H9 (cell line): ENCODE measurements around the gene FMO2. TPM values are rescaled to one million over a fixed set of nuclear protein-coding genes. Genes with fewer than 3 reads are reported as not detected.
A peak's percentile ranks its signal among the peaks of the same experiment; 100 is the strongest.

ENCODE experiments used
- DNase-seq: peaks from one replicate; pipeline ENCODE4 v3.0.0-alpha.2; 2017
- H2AFZ ChIP-seq: one replicate; pipeline ENCODE4 v1.6.1; 2013; ENCODE audit warnings: mild to moderate bottlenecking, low read length, control low read depth, moderate library complexity
- H2AK5ac ChIP-seq: 2 replicates; pipeline ENCODE4 v1.6.1; 2013; ENCODE audit warnings: low read length, control low read depth, mixed read lengths; ENCODE audit not compliant: insufficient read length
- H2BK120ac ChIP-seq: one replicate; pipeline ENCODE4 v1.6.1; 2013; ENCODE audit warnings: low read depth, mild to moderate bottlenecking, low read length, control low read depth, inconsistent platforms; ENCODE audit not compliant: poor library complexity, severe bottlenecking
- H2BK12ac ChIP-seq: 2 replicates; pipeline ENCODE4 v1.6.1; 2013; ENCODE audit warnings: low read length, control low read depth, mixed read lengths, low read depth; ENCODE audit not compliant: insufficient read length
- H2BK15ac ChIP-seq: 2 replicates; pipeline ENCODE4 v1.6.1; 2013; ENCODE audit warnings: low read depth, low read length, control low read depth
- H2BK20ac ChIP-seq: one replicate; pipeline ENCODE4 v1.6.1; 2013; ENCODE audit warnings: low read depth, mild to moderate bottlenecking, low read length, control low read depth, inconsistent platforms; ENCODE audit not compliant: poor library complexity, severe bottlenecking
- H2BK5ac ChIP-seq: 2 replicates; pipeline ENCODE4 v1.6.1; 2013; ENCODE audit warnings: low read length, control low read depth, mixed read lengths; ENCODE audit not compliant: insufficient read length
- H3K14ac ChIP-seq: 2 replicates; pipeline ENCODE4 v1.6.1; 2013; ENCODE audit warnings: low read length, control low read depth; ENCODE audit not compliant: insufficient read depth
- H3K18ac ChIP-seq: 2 replicates; pipeline ENCODE4 v1.6.1; 2013; ENCODE audit warnings: low read depth, mild to moderate bottlenecking, mixed read lengths, low read length, control low read depth; ENCODE audit not compliant: insufficient read length
- H3K23ac ChIP-seq: 2 replicates; pipeline ENCODE4 v1.6.1; 2013; ENCODE audit warnings: low read length, control low read depth, mixed read lengths, low read depth; ENCODE audit not compliant: insufficient read length
- H3K23me2 ChIP-seq: 2 replicates; pipeline ENCODE4 v1.6.1; 2013; ENCODE audit warnings: low read depth, mild to moderate bottlenecking, mixed read lengths, low read length, control low read depth; ENCODE audit not compliant: insufficient read length, poor library complexity, severe bottlenecking
- H3K27ac ChIP-seq: 2 replicates; pipeline ENCODE4 v1.5.1; 2013; ENCODE audit warnings: low read length, control low read depth, mixed read lengths, low read depth; ENCODE audit not compliant: insufficient read length
- H3K27me3 ChIP-seq: 2 replicates; pipeline ENCODE4 v1.6.1; 2013; ENCODE audit warnings: low read length, control low read depth, inconsistent platforms; ENCODE audit not compliant: insufficient read depth
- H3K4ac ChIP-seq: 2 replicates; pipeline ENCODE4 v1.6.1; 2013; ENCODE audit warnings: low read depth, mild to moderate bottlenecking, control low read depth, inconsistent platforms, low read length, moderate library complexity
- H3K4me1 ChIP-seq: 2 replicates; pipeline ENCODE4 v1.6.1; 2013; ENCODE audit warnings: low read length, control low read depth, inconsistent platforms; ENCODE audit not compliant: insufficient read depth
- H3K4me2 ChIP-seq: 2 replicates; pipeline ENCODE4 v1.6.1; 2013; ENCODE audit warnings: low read length, control low read depth, mixed read lengths; ENCODE audit not compliant: insufficient read length, insufficient read depth
- H3K56ac ChIP-seq: 2 replicates; pipeline ENCODE4 v1.6.1; 2013; ENCODE audit warnings: low read depth, mild to moderate bottlenecking, mixed read lengths, low read length, control low read depth; ENCODE audit not compliant: insufficient read length
- H3K79me1 ChIP-seq: 2 replicates; pipeline ENCODE4 v1.6.1; 2013; ENCODE audit warnings: low read depth, mild to moderate bottlenecking, moderate library complexity, low read length, control low read depth, inconsistent platforms; ENCODE audit not compliant: insufficient read depth, poor library complexity, severe bottlenecking
- H3K79me2 ChIP-seq: 2 replicates; pipeline ENCODE4 v1.6.1; 2013; ENCODE audit warnings: low read length, control low read depth, inconsistent platforms; ENCODE audit not compliant: insufficient read depth
- H3K9ac ChIP-seq: 2 replicates; pipeline ENCODE4 v1.6.1; 2013; ENCODE audit warnings: low read length, control low read depth, mixed read lengths; ENCODE audit not compliant: insufficient read length; ENCODE audit errors: extremely low read depth
- H3K9me3 ChIP-seq: one replicate; pipeline ENCODE4 v1.6.1; 2013; ENCODE audit warnings: low read depth, low read length, inconsistent platforms; ENCODE audit not compliant: control insufficient read depth
- H3T11ph ChIP-seq: one replicate; pipeline ENCODE4 v1.6.1; 2013; ENCODE audit warnings: mild to moderate bottlenecking, low read length, control low read depth, inconsistent platforms
- H4K20me1 ChIP-seq: one replicate; pipeline ENCODE4 v1.6.1; 2013; ENCODE audit not compliant: control insufficient read depth, insufficient read length, insufficient read depth
- H4K5ac ChIP-seq: 2 replicates; pipeline ENCODE4 v1.6.1; 2013; ENCODE audit warnings: low read depth, mild to moderate bottlenecking, mixed read lengths, low read length, control low read depth; ENCODE audit not compliant: insufficient read length
- H4K8ac ChIP-seq: replicated peaks from 2 replicates; pipeline ENCODE4 v1.6.1; 2013; ENCODE audit warnings: low read length, control low read depth, mixed read lengths, low read depth; ENCODE audit not compliant: insufficient read length
- H4K91ac ChIP-seq: 2 replicates; pipeline ENCODE4 v1.6.1; 2013; ENCODE audit warnings: low read depth, mild to moderate bottlenecking, moderate library complexity, mixed read lengths, low read length, control low read depth; ENCODE audit not compliant: insufficient read length
- H3K27ac Mint-ChIP-seq, 3 experiments: 2 replicates in 2 of 3; 3 replicates in 1 of 3; pipeline ENCODE4 v1.8.0; 2020 to 2021; ENCODE audit warnings: mixed read lengths in 3 of 3, mild to moderate bottlenecking in 1 of 3, moderate library complexity in 1 of 3
- H3K27me3 Mint-ChIP-seq: 2 replicates; pipeline ENCODE4 v1.8.0; 2021; ENCODE audit warnings: low read depth, mild to moderate bottlenecking, moderate library complexity, mixed read lengths
- H3K36me3 Mint-ChIP-seq, 3 experiments: 2 replicates in 2 of 3; 3 replicates in 1 of 3; pipeline ENCODE4 v1.8.0; 2020 to 2021; ENCODE audit warnings: low read depth in 3 of 3, mixed read lengths in 3 of 3; ENCODE audit not compliant: insufficient read depth in 1 of 3
- H3K4me1 Mint-ChIP-seq, 2 experiments: 2 replicates each; pipeline ENCODE4 v1.8.0; 2020; ENCODE audit warnings: mixed read lengths in 2 of 2
- H3K4me3 Mint-ChIP-seq, 2 experiments: 2 replicates in 1 of 2; 3 replicates in 1 of 2; pipeline ENCODE4 v1.8.0; 2020 to 2021; ENCODE audit warnings: mild to moderate bottlenecking in 2 of 2, mixed read lengths in 2 of 2, moderate library complexity in 1 of 2
- H3K9me3 Mint-ChIP-seq, 2 experiments: 2 replicates in 1 of 2; 3 replicates in 1 of 2; pipeline ENCODE4 v1.8.0; 2020; ENCODE audit warnings: mild to moderate bottlenecking in 2 of 2, mixed read lengths in 2 of 2, moderate library complexity in 1 of 2
- CTCF ChIP-seq: fragments of 200-600 bp; sonication (generic); conservative IDR thresholded peaks from 3 replicates; pipeline ENCODE4 v1.8.0; 2021; ENCODE audit warnings: antibody characterized with exemption, mild to moderate bottlenecking
- WGBS: extraction: QIAGEN DNeasy Blood & Tissue Kit; methylation state at CpG from one replicate; pipeline ENCODE4 v1.1.7; 2013; ENCODE audit warnings: missing lambda C conversion rate, low lambda C conversion rate, mixed read lengths; ENCODE audit not compliant: insufficient read length; ENCODE audit errors: extremely low coverage; 5-methylcytosine and 5-hydroxymethylcytosine counted together
- total RNA-seq: library from RNA; stranded (reverse); gene quantifications from 2 replicates; pipeline ENCODE4 v1.2.1, GENCODE V29; 2021

The FMO2 gene
- total RNA-seq, 1 experiment from 2014 or later: not detected

- peak; percentile 46 for DNase-seq
- H3K27ac ChIP-seq: no peak overlapping the region
- no peak overlapping the region for H2AFZ ChIP-seq
- H3K4me1 Mint-ChIP-seq: peaks cover 15 to 19% of the 10 kb centered on the region in 2 experiments
- H3K9ac ChIP-seq: no peak overlapping the region
- no peak overlapping the region for H2BK20ac ChIP-seq
- H4K5ac ChIP-seq: no peak overlapping the region
- H3K23ac ChIP-seq: no peak overlapping the region
- no peaks in the 10 kb centered on the region for H3K9me3 ChIP-seq
- no peak overlapping the region for H3T11ph ChIP-seq
- no peak overlapping the region for H3K4me2 ChIP-seq
- no peak overlapping the region for H2AK5ac ChIP-seq
- no peaks in the 10 kb centered on the region for H3K27me3 ChIP-seq
- H3K79me2 ChIP-seq: no peaks in the 10 kb centered on the region
- H3K79me1 ChIP-seq: no peaks in the 10 kb centered on the region
- no peak overlapping the region for H3K18ac ChIP-seq
- H3K4ac ChIP-seq: no peak overlapping the region
- no peak overlapping the region for H2BK5ac ChIP-seq
- no peak overlapping the region for H3K27ac Mint-ChIP-seq
- no peak overlapping the region for H4K91ac ChIP-seq
- H3K23me2 ChIP-seq: no peaks in the 10 kb centered on the region
- H3K36me3 Mint-ChIP-seq: peaks cover 0 to 10% (median 0%) of the 10 kb centered on the region in 3 experiments; a peak in 2 of 7 replicates
- no peaks in the 10 kb centered on the region for H3K27me3 Mint-ChIP-seq
- H3K4me1 ChIP-seq: no peaks in the 10 kb centered on the region; the same call in 1 of the 2 replicates
- no peak overlapping the region for H3K14ac ChIP-seq
- no CpG with 5 or more reads among the region's 6 CpGs for WGBS
- no peak overlapping the region for H4K8ac ChIP-seq
- no peak overlapping the region for H2BK12ac ChIP-seq
- H2BK120ac ChIP-seq: no peak overlapping the region
- peak; percentile 83 for TF ChIP-seq CTCF
- H4K20me1 ChIP-seq: no peaks in the 10 kb centered on the region
- H3K9me3 Mint-ChIP-seq: no peaks in the 10 kb centered on the region
- no peak overlapping the region for H3K56ac ChIP-seq
- H2BK15ac ChIP-seq: no peak overlapping the region
- H3K4me3 Mint-ChIP-seq: no peak overlapping the region
These were observed 60.5 kb downstream of the FMO2 start for GRCh38 chr1:171245458-171246064.
